Measurements from ENCODE around the gene PTAR1.

Gene PTAR1

GRCh38 chr9:69748304-69748703 lies 11.5 kb downstream of the PTAR1 start:
- DNase-seq = no peak

GRCh38 chr9:69746859-69747560 lies 12.8 kb downstream of the PTAR1 start:
- no peak for DNase-seq

- no peak for DNase-seq
Measured at GRCh38 chr9:69745716-69746437, 13.9 kb downstream of the PTAR1 start.

- no peak for DNase-seq
Measured at GRCh38 chr9:69744688-69745380, 15.0 kb downstream of the PTAR1 start.

- no peak for DNase-seq
Measured at GRCh38 chr9:69743930-69744329, 15.9 kb downstream of the PTAR1 start.

- no peak for DNase-seq
Measured at GRCh38 chr9:69740872-69741505, 18.8 kb downstream of the PTAR1 start.

- DNase-seq = no peak
Measured at GRCh38 chr9:69731348-69731747, 28.5 kb downstream of the PTAR1 start.

GRCh38 chr9:69719983-69720382 lies 39.8 kb downstream of the PTAR1 start:
- no peak for DNase-seq

- DNase-seq = no peak
Measured at GRCh38 chr9:69719367-69719766, 40.4 kb downstream of the PTAR1 start.

- DNase-seq = no peak
Measured at GRCh38 chr9:69718218-69718617, 41.6 kb downstream of the PTAR1 start.

- no peak for DNase-seq
Measured at GRCh38 chr9:69715825-69716224, 44.0 kb downstream of the PTAR1 start.

GRCh38 chr9:69715096-69715495 lies 44.7 kb downstream of the PTAR1 start:
- DNase-seq = no peak

- no peak for DNase-seq
Measured at GRCh38 chr9:69697475-69697874, 62.3 kb downstream of the PTAR1 start.

GRCh38 chr9:69696802-69697201 lies 63.0 kb downstream of the PTAR1 start:
- DNase-seq = no peak

GRCh38 chr9:69689991-69690538 lies 69.7 kb downstream of the PTAR1 start:
- no peak for DNase-seq

- no peak for DNase-seq
Measured at GRCh38 chr9:69683927-69684326, 75.9 kb downstream of the PTAR1 start.

GRCh38 chr9:69678843-69679538 lies 80.8 kb downstream of the PTAR1 start:
- DNase-seq = no peak

GRCh38 chr9:69677931-69678330 lies 81.9 kb downstream of the PTAR1 start:
- DNase-seq = no peak

GRCh38 chr9:69675563-69675962 lies 84.2 kb downstream of the PTAR1 start:
- no peak for DNase-seq

- no peak for DNase-seq
Measured at GRCh38 chr9:69674716-69675438, 84.9 kb downstream of the PTAR1 start.

GRCh38 chr9:69674112-69674685 lies 85.6 kb downstream of the PTAR1 start:
- no peak for DNase-seq

- no peak for DNase-seq
Measured at GRCh38 chr9:69673311-69673640, 86.5 kb downstream of the PTAR1 start.
